GM21367 (cell line): ENCODE results near the gene NDUFA5.

Source experiments
- ATAC-seq: cut with Tn5 transposase; IDR thresholded peaks from one replicate; pipeline ENCODE4 v1.9.1; 2021; ENCODE audit not compliant: unreplicated experiment

The NDUFA5 gene

DNA sequence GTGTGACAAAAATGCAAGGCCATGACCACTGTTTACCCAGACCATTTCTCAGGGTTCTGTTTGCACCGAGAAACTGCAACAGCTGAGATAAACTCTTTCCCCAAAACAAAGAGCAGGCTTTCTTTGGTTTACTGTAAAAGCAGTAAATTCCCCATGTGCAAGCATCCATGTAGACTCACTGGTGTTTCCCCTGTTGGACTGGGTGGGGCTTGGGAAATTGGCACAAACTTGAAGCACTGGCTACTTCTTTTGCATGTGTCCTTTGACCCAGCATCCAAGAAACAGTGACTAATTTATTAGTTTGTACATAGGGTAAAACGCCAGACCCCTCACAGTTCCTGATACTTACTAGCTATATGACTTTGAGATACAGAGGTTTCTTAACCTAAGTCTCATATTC, 35.6 kb downstream of the NDUFA5 start:
- no peak for ATAC-seq

DNA sequence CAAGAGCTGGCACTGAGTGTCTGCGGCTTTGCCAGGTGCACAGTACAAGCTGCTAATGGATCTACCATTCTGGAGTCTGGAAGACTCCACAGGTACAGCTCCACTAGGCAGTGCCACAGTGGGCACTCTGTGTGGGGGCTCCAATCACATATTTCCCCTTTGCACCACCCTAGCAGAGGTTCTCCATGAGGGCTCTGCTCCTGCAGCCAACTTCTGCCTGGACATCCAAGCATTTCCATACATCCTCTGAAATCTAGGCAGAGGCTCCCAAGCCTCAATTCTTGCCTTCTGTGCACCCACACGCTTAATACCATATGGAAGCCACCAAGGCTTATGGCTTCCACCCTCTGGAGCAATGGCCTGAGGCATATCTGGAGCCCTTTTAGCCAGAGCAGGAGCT, 52.4 kb downstream of the NDUFA5 start:
- no peak for ATAC-seq

GRCh38 chr7:123502201-123502600, 55.4 kb downstream of the NDUFA5 start:
- no peak for ATAC-seq

GRCh38 chr7:123500878-123501489, 56.6 kb downstream of the NDUFA5 start:
- no peak for ATAC-seq

GRCh38 chr7:123499211-123499970, 58.2 kb downstream of the NDUFA5 start:
- ATAC-seq = no peak

- ATAC-seq = no peak
Observed at GRCh38 chr7:123498601-123499000, 59.0 kb downstream of the NDUFA5 start.

DNA sequence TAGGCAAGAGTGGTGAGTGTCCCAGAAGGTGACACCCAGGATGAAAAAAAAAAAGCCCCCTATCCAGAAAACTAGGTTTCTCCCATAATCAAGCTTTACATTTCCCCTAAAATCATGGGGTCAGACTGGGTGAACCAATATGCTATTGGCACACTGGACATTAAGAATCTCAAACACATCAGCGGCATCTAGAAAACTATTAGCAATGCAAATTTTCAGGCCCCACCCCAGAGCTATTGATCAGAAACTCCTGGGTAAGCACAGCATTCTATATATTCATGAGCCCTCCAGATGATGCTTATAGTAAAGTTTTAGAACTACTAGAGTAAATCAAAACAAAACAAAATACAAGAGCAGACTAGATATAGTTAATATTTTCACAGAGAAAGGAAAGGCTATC, 59.6 kb downstream of the NDUFA5 start:
- no peak for ATAC-seq

- ATAC-seq = peak; percentile 69
Observed at GRCh38 chr7:123494193-123494796, 63.3 kb downstream of the NDUFA5 start.

DNA sequence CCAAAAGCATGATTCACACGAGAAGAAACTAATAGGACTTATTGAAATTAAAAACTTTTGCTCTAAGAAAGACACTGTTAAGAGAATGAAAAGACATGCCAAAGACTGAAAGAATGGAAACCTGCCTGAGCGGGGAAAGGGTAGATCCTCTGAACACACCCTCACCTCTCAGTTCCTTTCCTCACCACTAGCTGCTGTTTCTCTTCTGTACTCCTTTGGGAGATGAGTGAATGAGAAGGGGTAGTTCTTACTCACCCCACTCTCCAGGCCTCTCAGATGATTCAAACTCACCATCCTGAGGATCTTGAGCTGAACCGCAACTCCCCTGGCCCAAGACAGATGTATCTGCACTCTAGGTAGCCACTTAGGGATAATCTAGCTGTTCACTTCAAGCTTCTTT, 65.1 kb downstream of the NDUFA5 start:
- peak; percentile 85 for ATAC-seq
